Choroid plexus epithelial cell (primary cell): ENCODE results near the gene NEU4.

ENCODE experiments used
- DNase-seq: peaks from one replicate; pipeline ENCODE4 v3.0.0-alpha.2; 2010; ENCODE audit warnings: low read depth
- H3K4me3 ChIP-seq: 2 replicates; pipeline ENCODE4 v1.5.1; 2011; ENCODE audit warnings: low read depth, mild to moderate bottlenecking, control low read depth, low read length, moderate library complexity
- TF ChIP-seq, protein P1 (sequence below): conservative IDR thresholded peaks from 2 replicates; pipeline ENCODE4 v1.5.1; 2011; ENCODE audit warnings: low read depth, mild to moderate bottlenecking, control low read depth, inconsistent platforms, low read length, moderate library complexity

The NEU4 gene

DNA sequence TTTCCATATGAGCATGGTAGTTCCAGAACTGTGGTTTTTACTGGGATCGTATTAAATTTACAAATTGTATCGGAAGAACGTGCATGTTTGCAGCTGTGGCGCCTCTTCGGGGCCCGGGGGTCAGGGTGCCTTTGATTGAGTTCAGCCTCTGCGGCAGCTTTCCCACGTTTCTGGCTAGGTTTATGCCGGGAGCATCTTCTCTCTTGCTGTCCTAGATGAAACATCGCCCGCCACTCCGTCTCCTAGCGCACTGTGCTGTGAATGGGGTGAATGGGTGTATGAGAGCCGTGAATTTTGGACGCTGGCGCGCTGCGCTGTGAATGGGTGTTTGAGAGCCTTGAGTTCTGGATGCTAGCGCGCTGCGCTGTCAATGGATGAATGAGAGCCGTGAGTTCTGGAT, 37.4 kb downstream of the NEU4 start:
- H3K4me3 ChIP-seq = no peak overlapping the region
- TF ChIP-seq, protein P1, sequence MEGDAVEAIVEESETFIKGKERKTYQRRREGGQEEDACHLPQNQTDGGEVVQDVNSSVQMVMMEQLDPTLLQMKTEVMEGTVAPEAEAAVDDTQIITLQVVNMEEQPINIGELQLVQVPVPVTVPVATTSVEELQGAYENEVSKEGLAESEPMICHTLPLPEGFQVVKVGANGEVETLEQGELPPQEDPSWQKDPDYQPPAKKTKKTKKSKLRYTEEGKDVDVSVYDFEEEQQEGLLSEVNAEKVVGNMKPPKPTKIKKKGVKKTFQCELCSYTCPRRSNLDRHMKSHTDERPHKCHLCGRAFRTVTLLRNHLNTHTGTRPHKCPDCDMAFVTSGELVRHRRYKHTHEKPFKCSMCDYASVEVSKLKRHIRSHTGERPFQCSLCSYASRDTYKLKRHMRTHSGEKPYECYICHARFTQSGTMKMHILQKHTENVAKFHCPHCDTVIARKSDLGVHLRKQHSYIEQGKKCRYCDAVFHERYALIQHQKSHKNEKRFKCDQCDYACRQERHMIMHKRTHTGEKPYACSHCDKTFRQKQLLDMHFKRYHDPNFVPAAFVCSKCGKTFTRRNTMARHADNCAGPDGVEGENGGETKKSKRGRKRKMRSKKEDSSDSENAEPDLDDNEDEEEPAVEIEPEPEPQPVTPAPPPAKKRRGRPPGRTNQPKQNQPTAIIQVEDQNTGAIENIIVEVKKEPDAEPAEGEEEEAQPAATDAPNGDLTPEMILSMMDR = no peak
- DNase-seq = no peak

DNA sequence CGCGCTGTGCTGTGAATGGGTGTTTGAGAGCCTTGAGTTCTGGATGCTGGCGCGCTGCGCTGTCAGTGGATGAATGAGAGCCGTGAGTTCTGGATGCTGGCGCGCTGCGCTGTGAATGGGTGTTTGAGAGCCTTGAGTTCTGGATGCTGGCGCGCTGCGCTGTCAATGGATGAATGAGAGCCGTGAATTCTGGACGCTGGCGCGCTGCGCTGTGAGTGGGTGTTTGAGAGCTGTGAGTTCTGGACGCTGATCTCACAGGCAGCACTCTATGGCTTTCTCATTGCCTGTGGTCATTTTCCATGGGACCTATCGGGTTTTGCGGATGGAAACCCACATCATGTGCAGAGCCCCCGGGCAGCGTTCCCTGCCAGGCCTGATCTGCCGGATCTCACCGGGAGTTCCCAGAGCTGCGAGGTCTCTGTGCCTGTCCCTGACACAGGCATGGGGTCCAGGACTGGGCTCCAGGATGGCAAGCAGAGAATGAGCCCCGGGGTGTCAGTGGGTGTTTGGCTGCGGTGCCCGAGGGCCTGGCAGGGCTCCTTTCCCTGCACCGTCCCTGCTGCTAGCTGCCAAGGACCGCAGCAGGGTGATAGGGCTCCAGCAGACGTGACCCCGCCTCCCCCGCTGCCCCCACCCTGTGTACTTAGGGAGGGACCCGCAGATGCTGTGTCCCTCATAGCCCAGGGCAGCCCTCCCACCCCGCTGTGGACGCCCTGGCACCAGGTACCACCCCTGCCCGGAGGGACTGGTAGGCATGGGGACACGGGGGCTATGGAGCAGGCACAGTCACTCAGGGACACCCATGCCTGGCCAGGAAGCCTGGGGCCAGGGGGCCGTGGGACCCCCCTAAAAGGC, 40.0 kb downstream of the NEU4 start:
- H3K4me3 ChIP-seq = no peak overlapping the region
- TF ChIP-seq, protein P1 = no peak
- no peak for DNase-seq

DNA sequence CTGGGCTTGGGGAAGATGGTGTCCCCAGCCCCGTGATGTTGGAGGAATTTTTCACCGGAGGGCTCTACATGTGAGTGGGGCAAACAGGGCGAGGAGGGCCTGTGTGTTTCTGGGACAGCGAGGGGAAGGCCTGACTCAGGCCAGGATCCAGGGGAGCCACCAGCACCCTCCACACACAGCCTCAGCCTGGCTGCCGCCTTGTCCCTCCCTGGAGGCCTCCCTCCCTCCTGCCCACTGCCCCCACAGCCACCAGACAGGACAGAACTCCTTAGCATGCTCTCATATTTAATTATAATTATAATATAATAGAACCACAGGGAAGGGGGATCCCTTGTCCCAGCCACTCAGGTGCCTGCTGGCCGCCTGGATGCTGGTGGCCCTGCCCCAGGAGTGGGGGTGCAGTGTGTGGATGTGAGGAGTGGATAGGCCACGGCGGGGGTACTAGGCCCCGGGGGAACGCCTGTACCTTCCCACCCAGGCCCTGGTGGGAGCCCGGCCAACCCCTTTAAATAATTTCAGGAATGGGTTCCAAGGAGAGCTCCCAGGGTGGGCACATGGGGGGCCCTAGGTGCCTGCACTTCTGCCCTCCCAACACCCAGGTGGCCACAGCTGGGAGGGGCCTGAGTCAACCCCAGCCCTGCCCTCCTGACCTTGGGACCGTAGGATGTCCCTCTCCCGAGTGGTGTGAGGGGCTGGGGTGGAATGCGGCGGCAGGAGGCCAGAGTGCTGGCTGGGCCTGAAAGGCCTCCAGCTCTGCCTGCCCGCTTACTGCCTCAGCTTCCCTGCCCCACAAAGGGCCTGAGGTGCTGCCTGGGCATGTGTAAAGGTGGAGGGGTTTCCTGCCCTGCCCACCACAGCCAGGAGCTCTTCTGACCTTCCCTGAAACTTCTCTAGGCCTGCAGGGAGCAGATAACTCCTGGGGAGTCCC, 40.9 kb downstream of the NEU4 start:
- DNase-seq = no peak
- H3K4me3 ChIP-seq = no peak overlapping the region
- TF ChIP-seq, protein P1 = no peak

DNA sequence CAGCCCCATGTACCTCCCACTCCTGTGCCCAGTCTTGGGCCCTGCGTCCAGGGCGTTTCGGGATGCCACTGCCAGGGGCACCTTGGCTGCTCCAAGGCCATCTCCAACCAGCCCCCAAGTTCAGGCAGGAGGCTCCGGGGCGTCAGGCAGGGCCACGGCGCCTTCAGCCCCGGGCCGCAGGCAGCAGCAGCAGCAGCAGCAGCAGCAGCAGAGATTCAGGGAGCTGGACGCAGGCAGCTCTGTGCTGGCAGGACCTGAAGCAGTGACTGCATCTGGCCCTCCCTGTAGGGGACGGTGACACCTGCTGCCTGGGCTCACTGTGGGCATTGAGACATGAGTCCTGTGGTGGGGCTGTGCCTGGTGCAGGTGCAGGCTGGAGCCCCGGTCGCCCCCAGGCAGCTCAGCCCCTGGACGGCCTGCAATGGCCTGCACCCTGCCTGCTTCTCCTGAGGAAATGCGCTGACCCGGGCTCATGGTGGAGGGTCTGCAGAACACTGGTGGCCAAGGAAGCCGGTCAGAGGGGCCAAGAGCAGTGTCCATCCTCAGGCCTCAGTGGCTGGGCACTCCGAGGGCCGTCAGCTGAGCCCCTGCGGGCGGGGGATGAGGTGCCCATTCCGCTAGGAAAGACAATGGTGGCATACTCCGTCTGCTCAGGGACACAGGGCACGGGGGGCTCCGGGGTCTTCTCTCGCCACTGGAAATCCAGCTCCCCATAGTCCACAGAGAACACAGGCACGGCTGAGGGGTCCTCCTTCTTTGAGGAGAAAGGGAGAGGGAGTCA, 41.7 kb downstream of the NEU4 start:
- H3K4me3 ChIP-seq = no peak overlapping the region
- TF ChIP-seq, protein P1 = no peak
- no peak for DNase-seq

DNA sequence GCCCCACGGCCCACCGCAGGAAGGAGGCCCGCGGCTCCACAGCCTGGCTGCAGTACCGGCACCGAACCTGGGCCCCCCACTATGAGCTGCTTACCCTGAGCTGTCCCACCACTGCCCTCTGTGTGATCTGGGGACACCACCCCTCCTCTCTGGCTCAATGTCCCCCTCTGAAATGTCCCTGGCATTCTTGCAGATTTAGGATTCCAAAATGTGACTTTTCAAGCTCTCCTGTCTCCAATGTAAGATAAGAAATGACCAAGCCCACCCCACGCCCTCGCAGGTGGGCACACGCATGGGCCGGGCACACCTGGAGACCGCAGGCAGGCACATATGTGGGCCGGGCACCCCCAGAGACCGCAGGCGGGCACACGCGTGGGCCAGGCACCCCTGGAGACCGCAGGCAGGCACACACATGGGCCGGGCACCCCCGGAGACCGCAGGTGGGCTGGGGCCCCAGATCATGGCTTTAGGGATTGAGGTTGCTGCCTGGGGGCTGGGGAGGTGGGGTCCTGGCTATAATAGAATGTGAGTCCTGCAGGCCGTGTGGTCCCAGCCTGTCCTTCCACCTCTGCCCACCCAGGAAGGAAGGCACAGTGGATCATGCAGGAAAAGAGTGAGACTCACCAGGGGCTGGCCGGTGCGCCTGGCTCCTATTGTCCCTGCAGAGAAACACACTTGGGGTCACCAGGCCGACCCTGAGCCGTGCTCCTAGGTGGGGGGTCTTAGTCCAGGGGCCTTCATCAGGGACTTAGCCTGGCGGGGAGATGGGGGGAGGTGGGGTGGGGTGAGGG, 42.5 kb downstream of the NEU4 start:
- H3K4me3 ChIP-seq = no peak overlapping the region
- TF ChIP-seq, protein P1 = no peak
- no peak for DNase-seq
